Mucosa of stomach (tissue), 1 donor: ENCODE data around the gene NOS1.
"Not testable (repeated sequence)": the region's sequence is repeated elsewhere in the genome, so short reads cannot be mapped to it uniquely, and the experiment has no call there.

Experiments used
- H3K27me3 ChIP-seq: one replicate; pipeline ENCODE4 v1.7.0; 2013; ENCODE audit warnings: mild to moderate bottlenecking, low read length; ENCODE audit not compliant: control insufficient read depth, insufficient read depth
- H3K36me3 ChIP-seq: one replicate; pipeline ENCODE4 v1.7.0; 2013; ENCODE audit warnings: low read length; ENCODE audit not compliant: control insufficient read depth, insufficient read depth
- H3K4me1 ChIP-seq: one replicate; pipeline ENCODE4 v1.7.0; 2013; ENCODE audit warnings: mild to moderate bottlenecking, low read length; ENCODE audit not compliant: control insufficient read depth, insufficient read depth
- H3K4me3 ChIP-seq: one replicate; pipeline ENCODE4 v1.7.0; 2013; ENCODE audit warnings: low read length
- H3K9ac ChIP-seq: one replicate; pipeline ENCODE4 v1.7.0; 2013; ENCODE audit warnings: mild to moderate bottlenecking, low read length, moderate library complexity
- H3K9me3 ChIP-seq: one replicate; pipeline ENCODE4 v1.7.0; 2013; ENCODE audit warnings: mild to moderate bottlenecking, low read length, moderate library complexity; ENCODE audit not compliant: control insufficient read depth
- donor health status: Pancreatic carcinoma.

NOS1 gene

GRCh38 chr12:117361347-117361751, at the start of gene NOS1:
NOS1 (minus strand) TSS chr12:117361626; CDS start chr12:117331069, 30,557 bp downstream.
- Histone ChIP-seq H3K4me3 (no peak within 1 kb of the TSS), H3K27me3 (peaks cover 49% of the 10 kb centered on the region), H3K9me3 (no peaks in the 10 kb centered on the region), H3K9ac (no peak within 1 kb of the TSS), H3K36me3 (no peaks in the 10 kb centered on the region), H3K4me1 (no peaks in the 10 kb centered on the region)

GRCh38 chr12:117409286-117409685, 47.9 kb upstream of the NOS1 start:
- no peaks in the 10 kb centered on the region for H3K27me3 ChIP-seq
- no peak overlapping the region for H3K4me3 ChIP-seq
- H3K36me3 ChIP-seq = no peaks in the 10 kb centered on the region
- H3K9me3 ChIP-seq = no peaks in the 10 kb centered on the region
- no peak overlapping the region for H3K9ac ChIP-seq
- H3K4me1 ChIP-seq = peaks cover 6% of the 10 kb centered on the region

- Histone ChIP-seq H3K9ac (no peak overlapping the region), H3K36me3 (no peaks in the 10 kb centered on the region), H3K4me3 (no peak overlapping the region), H3K27me3 (no peaks in the 10 kb centered on the region), H3K4me1 (peaks cover 6% of the 10 kb centered on the region), H3K9me3 (no peaks in the 10 kb centered on the region)
These were observed 46.9 kb upstream of the NOS1 start for GRCh38 chr12:117408161-117408791.

- no peak overlapping the region for H3K9ac ChIP-seq
- H3K27me3 ChIP-seq = no peaks in the 10 kb centered on the region
- no peaks in the 10 kb centered on the region for H3K36me3 ChIP-seq
- H3K4me3 ChIP-seq = no peak overlapping the region
- H3K4me1 ChIP-seq = peaks cover 6% of the 10 kb centered on the region
- no peaks in the 10 kb centered on the region for H3K9me3 ChIP-seq
These were observed 43.5 kb upstream of the NOS1 start for GRCh38 chr12:117404940-117405339.

- Histone ChIP-seq H3K36me3 (no peaks in the 10 kb centered on the region), H3K4me1 (peaks cover 6% of the 10 kb centered on the region), H3K9me3 (no peaks in the 10 kb centered on the region), H3K4me3 (no peak overlapping the region), H3K27me3 (no peaks in the 10 kb centered on the region), H3K9ac (no peak overlapping the region)
These were observed 42.9 kb upstream of the NOS1 start for GRCh38 chr12:117404203-117404853.

GRCh38 chr12:117403586-117404139, 42.2 kb upstream of the NOS1 start:
- H3K4me3 ChIP-seq = no peak overlapping the region
- H3K27me3 ChIP-seq = no peaks in the 10 kb centered on the region
- H3K4me1 ChIP-seq = peaks cover 6% of the 10 kb centered on the region
- no peaks in the 10 kb centered on the region for H3K9me3 ChIP-seq
- H3K36me3 ChIP-seq = no peaks in the 10 kb centered on the region
- H3K9ac ChIP-seq = no peak overlapping the region

- no peaks in the 10 kb centered on the region for H3K9me3 ChIP-seq
- no peaks in the 10 kb centered on the region for H3K27me3 ChIP-seq
- H3K4me3 ChIP-seq = no peak overlapping the region
- no peaks in the 10 kb centered on the region for H3K36me3 ChIP-seq
- no peak overlapping the region for H3K9ac ChIP-seq
- no peaks in the 10 kb centered on the region for H3K4me1 ChIP-seq
These were observed 40.9 kb upstream of the NOS1 start for GRCh38 chr12:117402363-117402762.

GRCh38 chr12:117400912-117401311, 39.5 kb upstream of the NOS1 start:
- H3K9ac ChIP-seq = no peak overlapping the region
- no peak overlapping the region for H3K4me3 ChIP-seq
- H3K4me1 ChIP-seq = no peaks in the 10 kb centered on the region
- no peaks in the 10 kb centered on the region for H3K36me3 ChIP-seq
- H3K9me3 ChIP-seq = no peaks in the 10 kb centered on the region
- no peaks in the 10 kb centered on the region for H3K27me3 ChIP-seq

GRCh38 chr12:117398482-117398881, 37.1 kb upstream of the NOS1 start:
- not testable (repeated sequence) for H3K36me3 ChIP-seq, H3K9ac ChIP-seq, H3K4me3 ChIP-seq, H3K4me1 ChIP-seq, H3K9me3 ChIP-seq, H3K27me3 ChIP-seq

- Histone ChIP-seq H3K4me3 (no peak overlapping the region), H3K4me1 (no peaks in the 10 kb centered on the region), H3K27me3 (no peaks in the 10 kb centered on the region), H3K9me3 (no peaks in the 10 kb centered on the region), H3K36me3 (no peaks in the 10 kb centered on the region), H3K9ac (no peak overlapping the region)
These were observed 34.3 kb upstream of the NOS1 start for GRCh38 chr12:117395766-117396165.

GRCh38 chr12:117394491-117394890, 33.1 kb upstream of the NOS1 start:
- H3K9me3 ChIP-seq = no peaks in the 10 kb centered on the region
- no peaks in the 10 kb centered on the region for H3K36me3 ChIP-seq
- no peak overlapping the region for H3K9ac ChIP-seq
- no peaks in the 10 kb centered on the region for H3K4me1 ChIP-seq
- H3K27me3 ChIP-seq = no peaks in the 10 kb centered on the region
- no peak overlapping the region for H3K4me3 ChIP-seq

GRCh38 chr12:117393656-117394055, 32.2 kb upstream of the NOS1 start:
- Histone ChIP-seq H3K27me3 (no peaks in the 10 kb centered on the region), H3K36me3 (no peaks in the 10 kb centered on the region), H3K9ac (no peak overlapping the region), H3K4me3 (no peak overlapping the region), H3K4me1 (no peaks in the 10 kb centered on the region), H3K9me3 (no peaks in the 10 kb centered on the region)
